HCT116 (cell line): ENCODE measurements around the gene SFXN4. TPM values are rescaled to one million over a fixed set of nuclear protein-coding genes. Genes with fewer than 3 reads are reported as not detected.

Experiments used
- ATAC-seq: fragments of 200-7000 bp; cut with Tn5 transposase; 2 replicates; pipeline ENCODE4 v1.9.1; 2020; ENCODE audit warnings: mild to moderate bottlenecking, moderate library complexity
- BruUV-seq: library from RNA; stranded (reverse); fragments of 400-500 nt; replicated peaks from 2 replicates; lab custom pipeline; 2021; lab: Mats Ljungman, UMichigan
- CTCF ChIA-PET: fragments of 300-600 bp; sonication (Branson Sonifier 250); formaldehyde crosslinking; loops from one replicate; lab custom pipeline; 2021; ENCODE audit warnings: antibody characterized with exemption; lab: Charles Lee
- POLR2A ChIA-PET: fragments of 300-600, 350-600 bp; sonication (Branson Sonifier 250); formaldehyde crosslinking; loops from one replicate; lab custom pipeline; 2021; ENCODE audit warnings: antibody characterized with exemption; lab: Charles Lee
- RAD21 ChIA-PET, 2 experiments: fragments of 300-600 bp; sonication (Branson Sonifier 250); formaldehyde crosslinking; loops; one replicate each; lab custom pipeline; 2023; ENCODE audit warnings: low total read pairs in 2 of 2; ENCODE audit not compliant: uncharacterized antibody in 2 of 2, unreplicated experiment in 2 of 2, low non-redundant PET in 1 of 2; lab: Charles Lee
- DNase-seq: peaks from one replicate; pipeline ENCODE4 v3.0.0-alpha.2; 2010; ENCODE audit warnings: low read depth, low spot score
- H2AFZ ChIP-seq: fragments of 200-600 bp; shearing (Covaris generic), sonication (generic); 2 replicates; pipeline ENCODE4 v1.6.1; 2017; ENCODE audit warnings: low read depth, mixed run types, mixed read lengths, antibody characterized with exemption, low read length; ENCODE audit not compliant: poor library complexity, severe bottlenecking
- H3K27ac ChIP-seq: 2 replicates; pipeline ENCODE4 v1.5.1; 2012; ENCODE audit warnings: low read depth, low read length
- H3K27me3 ChIP-seq: fragments of 200-600 bp; sonication (generic); 2 replicates; pipeline ENCODE4 v1.6.1; 2016; ENCODE audit warnings: mixed run types, low read length, mixed read lengths; ENCODE audit not compliant: insufficient read depth
- H3K36me3 ChIP-seq, 2 experiments: fragments of 200-500 bp in 1 of 2; fragments of 200-600 bp in 1 of 2; sonication (Bioruptor generic) in 1 of 2; sonication (generic) in 1 of 2; 2 replicates each; pipeline versions ENCODE4 v1.5.1 to v1.6.1; 2014 to 2016; ENCODE audit warnings: low read length in 2 of 2, inconsistent platforms in 1 of 2, mixed read lengths in 1 of 2, mixed run types in 1 of 2; ENCODE audit not compliant: insufficient read depth in 2 of 2, control insufficient read depth in 1 of 2
- H3K4me1 ChIP-seq, 2 experiments: fragments of 200-600 bp in 1 of 2; sonication (generic) in 1 of 2; 2 replicates each; pipeline versions ENCODE4 v1.5.1 to v1.6.1; 2012 to 2017; ENCODE audit warnings: low read length in 2 of 2, inconsistent platforms in 1 of 2, mild to moderate bottlenecking in 1 of 2, mixed read lengths in 1 of 2, mixed run types in 1 of 2, moderate library complexity in 1 of 2; ENCODE audit not compliant: insufficient read depth in 2 of 2, control insufficient read depth in 1 of 2
- H3K4me2 ChIP-seq: fragments of 200-600 bp; sonication (generic); 2 replicates; pipeline ENCODE4 v1.6.1; 2017; ENCODE audit warnings: mixed run types, low read length, mixed read lengths
- H3K4me3 ChIP-seq, 2 experiments: fragments of 200-600 bp in 1 of 2; sonication (generic) in 1 of 2; replicated peaks in 1 of 2; 2 replicates each; pipeline ENCODE4 v1.5.1; 2011 to 2016; ENCODE audit warnings: low read length in 2 of 2, control low read depth in 1 of 2, low read depth in 1 of 2, mild to moderate bottlenecking in 1 of 2, mixed read lengths in 1 of 2, mixed run types in 1 of 2
- H3K79me2 ChIP-seq: fragments of 200-600 bp; sonication (generic); 2 replicates; pipeline ENCODE4 v1.6.1; 2017; ENCODE audit warnings: mild to moderate bottlenecking, mixed run types, low read length, moderate library complexity, mixed read lengths; ENCODE audit not compliant: insufficient read depth
- H3K9ac ChIP-seq: fragments of 200-600 bp; sonication (generic); 2 replicates; pipeline ENCODE4 v1.6.1; 2016; ENCODE audit warnings: low read length, mixed read lengths
- H3K9me2 ChIP-seq: fragments of 200-600 bp; sonication (generic), shearing (Covaris generic); 2 replicates; pipeline ENCODE4 v1.6.1; 2017; ENCODE audit warnings: mixed run types, mild to moderate bottlenecking, moderate library complexity; ENCODE audit not compliant: insufficient read depth
- H3K9me3 ChIP-seq, 2 experiments: fragments of 200-500 bp in 1 of 2; fragments of 200-600 bp in 1 of 2; sonication (Bioruptor generic) in 1 of 2; sonication (generic) in 1 of 2; 2 replicates each; pipeline ENCODE4 v1.6.1; 2014 to 2017; ENCODE audit warnings: low read length in 2 of 2, mixed read lengths in 2 of 2, inconsistent platforms in 1 of 2, low read depth in 1 of 2, mild to moderate bottlenecking in 1 of 2, mixed run types in 1 of 2, moderate library complexity in 1 of 2; ENCODE audit not compliant: control insufficient read depth in 1 of 2, insufficient read depth in 1 of 2
- H4K20me1 ChIP-seq: fragments of 200-600 bp; sonication (generic), shearing (Covaris generic); 2 replicates; pipeline ENCODE4 v1.6.1; 2017; ENCODE audit warnings: mixed run types, mild to moderate bottlenecking, moderate library complexity; ENCODE audit not compliant: insufficient read depth
- CBX3 ChIP-seq: IDR thresholded peaks from 2 replicates; pipeline ENCODE4 v1.6.1; 2012; ENCODE audit warnings: low read depth
- EGR1 ChIP-seq: IDR thresholded peaks from 2 replicates; pipeline ENCODE4 v1.6.1; 2012; ENCODE audit warnings: low read depth
- ELF1 ChIP-seq: IDR thresholded peaks from 2 replicates; pipeline ENCODE4 v1.6.1; 2012; ENCODE audit warnings: low read depth, borderline replicate concordance
- EZH2 ChIP-seq: fragments of 200-600 bp; sonication (generic); IDR thresholded peaks from 2 replicates; pipeline ENCODE4 v1.6.1; 2017; ENCODE audit warnings: antibody characterized with exemption, mixed run types
- EZH2phosphoT487 ChIP-seq: fragments of 200-600 bp; IDR thresholded peaks from 2 replicates; pipeline ENCODE4 v1.6.1; 2018; ENCODE audit warnings: antibody characterized with exemption, borderline replicate concordance
- JUND ChIP-seq: IDR thresholded peaks from 2 replicates; pipeline ENCODE4 v1.6.1; 2012
- POLR2A ChIP-seq: IDR thresholded peaks from 2 replicates; pipeline ENCODE4 v1.7.0; 2011; ENCODE audit warnings: borderline replicate concordance; ENCODE audit not compliant: insufficient read depth, insufficient read length; ENCODE audit errors: extremely low read depth
- POLR2AphosphoS5 ChIP-seq: IDR thresholded peaks from 2 replicates; pipeline ENCODE4 v1.6.1; 2011; ENCODE audit warnings: mild to moderate bottlenecking, low read depth, low read length, moderate library complexity
- RAD21 ChIP-seq: IDR thresholded peaks from 2 replicates; pipeline ENCODE4 v1.6.1; 2012; ENCODE audit warnings: low read depth, mild to moderate bottlenecking
- SIN3A ChIP-seq: IDR thresholded peaks from 2 replicates; pipeline ENCODE4 v1.6.1; 2012; ENCODE audit warnings: low read depth
- SP1 ChIP-seq: IDR thresholded peaks from 2 replicates; pipeline ENCODE4 v1.6.1; 2012; ENCODE audit warnings: low read depth
- SRF ChIP-seq: IDR thresholded peaks from 2 replicates; pipeline ENCODE4 v1.6.1; 2012; ENCODE audit warnings: low read depth
- TCF7L2 ChIP-seq: IDR thresholded peaks from 2 replicates; pipeline ENCODE4 v1.7.0; 2011; ENCODE audit warnings: borderline replicate concordance, inconsistent platforms; ENCODE audit not compliant: insufficient read depth, insufficient read length; ENCODE audit errors: extremely low read depth
- YY1 ChIP-seq: IDR thresholded peaks from 2 replicates; pipeline ENCODE4 v1.6.1; 2011; ENCODE audit warnings: low read length, low read depth, moderate library complexity, mild to moderate bottlenecking; ENCODE audit not compliant: insufficient replicate concordance; ENCODE audit errors: extremely low read depth
- ZNF274 ChIP-seq: fragments of 200-500 bp; sonication (Bioruptor generic); IDR thresholded peaks from 2 replicates; pipeline ENCODE4 v1.6.1; 2014; ENCODE audit warnings: mild to moderate bottlenecking, low read depth, low read length, inconsistent platforms
- intact Hi-C: fragments of 100-400 bp; cut with micrococcal nuclease; formaldehyde crosslinking; loops from 2 replicates; pipeline ENCODE4 v1.10.0; 2022
- total RNA-seq: library from RNA; stranded (reverse); gene quantifications from one replicate; pipeline ENCODE4 v1.2.1, GENCODE V29; 2021; ENCODE audit not compliant: unreplicated experiment
- TF ChIP-seq, protein P1 (sequence below): IDR thresholded peaks from 2 replicates; pipeline ENCODE4 v1.6.1; 2012; ENCODE audit warnings: low read depth
- TF ChIP-seq, protein P2 (sequence below): IDR thresholded peaks from 2 replicates; pipeline ENCODE4 v1.6.1; 2012

SFXN4 gene
- total RNA-seq, 1 experiment from 2014 or later = 58.2 TPM

DNA sequence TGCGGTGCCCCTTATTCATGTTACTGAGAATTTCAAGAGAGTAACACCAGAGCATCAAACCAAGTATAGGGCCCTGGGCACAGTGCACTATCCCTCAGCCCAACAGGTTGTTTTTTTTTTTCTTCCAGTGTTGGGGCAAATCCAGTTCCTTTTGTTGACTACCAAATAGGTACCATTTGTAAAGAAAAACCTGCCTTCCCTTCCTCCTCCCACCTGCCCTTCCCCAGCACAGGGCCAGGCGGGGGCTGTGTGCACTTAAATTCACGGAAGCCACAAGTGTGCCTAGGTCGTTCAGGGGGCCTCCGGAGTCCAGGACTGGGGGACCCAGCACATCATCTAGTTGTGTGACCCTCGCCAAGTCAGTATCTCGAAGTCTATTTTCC is 595 bp upstream of the SFXN4 start:
- Histone ChIP-seq H3K4me2 (peak overlapping the region; percentile 94), H3K9me3 (no peaks in the 10 kb centered on the region), H3K27me3 (no peaks in the 10 kb centered on the region), H3K79me2 (peaks cover 27% of the 10 kb centered on the region), H3K9me2 (no peaks in the 10 kb centered on the region), H2AFZ (no peak overlapping the region), H3K4me1 (peaks cover 10 to 24% of the 10 kb centered on the region in 2 experiments), H3K27ac (peak overlapping the region; percentile 81), H3K36me3 (peaks cover 29 to 60% of the 10 kb centered on the region in 2 experiments; a peak in 3 of 4 replicates), H4K20me1 (no peaks in the 10 kb centered on the region), H3K9ac (peak overlapping the region; percentile 95), H3K4me3 (peak overlapping the region; percentile 84 to 88)
- no peak for TF ChIP-seq JUND
- no peak for TF ChIP-seq YY1
- TF ChIP-seq SRF = no peak
- no peak for TF ChIP-seq SP1
- no peak for TF ChIP-seq EZH2
- TF ChIP-seq ELF1 = no peak
- TF ChIP-seq, protein P1, sequence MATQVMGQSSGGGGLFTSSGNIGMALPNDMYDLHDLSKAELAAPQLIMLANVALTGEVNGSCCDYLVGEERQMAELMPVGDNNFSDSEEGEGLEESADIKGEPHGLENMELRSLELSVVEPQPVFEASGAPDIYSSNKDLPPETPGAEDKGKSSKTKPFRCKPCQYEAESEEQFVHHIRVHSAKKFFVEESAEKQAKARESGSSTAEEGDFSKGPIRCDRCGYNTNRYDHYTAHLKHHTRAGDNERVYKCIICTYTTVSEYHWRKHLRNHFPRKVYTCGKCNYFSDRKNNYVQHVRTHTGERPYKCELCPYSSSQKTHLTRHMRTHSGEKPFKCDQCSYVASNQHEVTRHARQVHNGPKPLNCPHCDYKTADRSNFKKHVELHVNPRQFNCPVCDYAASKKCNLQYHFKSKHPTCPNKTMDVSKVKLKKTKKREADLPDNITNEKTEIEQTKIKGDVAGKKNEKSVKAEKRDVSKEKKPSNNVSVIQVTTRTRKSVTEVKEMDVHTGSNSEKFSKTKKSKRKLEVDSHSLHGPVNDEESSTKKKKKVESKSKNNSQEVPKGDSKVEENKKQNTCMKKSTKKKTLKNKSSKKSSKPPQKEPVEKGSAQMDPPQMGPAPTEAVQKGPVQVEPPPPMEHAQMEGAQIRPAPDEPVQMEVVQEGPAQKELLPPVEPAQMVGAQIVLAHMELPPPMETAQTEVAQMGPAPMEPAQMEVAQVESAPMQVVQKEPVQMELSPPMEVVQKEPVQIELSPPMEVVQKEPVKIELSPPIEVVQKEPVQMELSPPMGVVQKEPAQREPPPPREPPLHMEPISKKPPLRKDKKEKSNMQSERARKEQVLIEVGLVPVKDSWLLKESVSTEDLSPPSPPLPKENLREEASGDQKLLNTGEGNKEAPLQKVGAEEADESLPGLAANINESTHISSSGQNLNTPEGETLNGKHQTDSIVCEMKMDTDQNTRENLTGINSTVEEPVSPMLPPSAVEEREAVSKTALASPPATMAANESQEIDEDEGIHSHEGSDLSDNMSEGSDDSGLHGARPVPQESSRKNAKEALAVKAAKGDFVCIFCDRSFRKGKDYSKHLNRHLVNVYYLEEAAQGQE = no peak
- TF ChIP-seq TCF7L2 = no peak
- no peak for TF ChIP-seq RAD21
- TF ChIP-seq SIN3A = no peak
- no peak for TF ChIP-seq ZNF274
- no peak for TF ChIP-seq POLR2A
- TF ChIP-seq CBX3 = no peak
- TF ChIP-seq POLR2AphosphoS5 = no peak; the same call in 1 of the 2 replicates
- no peak for TF ChIP-seq EGR1
- TF ChIP-seq, protein P2, sequence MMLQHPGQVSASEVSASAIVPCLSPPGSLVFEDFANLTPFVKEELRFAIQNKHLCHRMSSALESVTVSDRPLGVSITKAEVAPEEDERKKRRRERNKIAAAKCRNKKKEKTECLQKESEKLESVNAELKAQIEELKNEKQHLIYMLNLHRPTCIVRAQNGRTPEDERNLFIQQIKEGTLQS = no peak
- TF ChIP-seq EZH2phosphoT487 = no peak
- BruUV-seq = no TSS peak
- peak; percentile 12 for ATAC-seq
- POLR2A ChIA-PET = no interaction called here
- CTCF ChIA-PET = no interaction called here
- intact Hi-C loops = no loop called here
- RAD21 ChIA-PET = no interaction called here
- no peak for DNase-seq
